OCI-LY3 (cell line): ENCODE results near the gene LCOR.

Experiments used
- CTCF ChIP-seq: fragments of 200-600, 300-600 bp; sonication (generic); IDR thresholded peaks from 2 replicates; pipeline ENCODE4 v1.5.1; 2014; ENCODE audit warnings: antibody characterized with exemption, low read length, low read depth
- EZH2phosphoT487 ChIP-seq: fragments of 200-600 bp; shearing (Covaris generic); IDR thresholded peaks from 2 replicates; pipeline ENCODE4 v1.6.1; 2018; ENCODE audit warnings: antibody characterized with exemption, mixed run types, low read depth

GRCh38 chr10:96842896-96843723 is 11.0 kb downstream of the LCOR start:
- TF ChIP-seq CTCF (no peak), EZH2phosphoT487 (no peak)
